GM21717 (cell line): ENCODE data around the gene NPB.

Experiments
- ATAC-seq: cut with Tn5 transposase; IDR thresholded peaks from one replicate; pipeline ENCODE4 v1.9.1; 2021; ENCODE audit warnings: mild to moderate bottlenecking, moderate library complexity; ENCODE audit not compliant: unreplicated experiment

The NPB gene

GRCh38 chr17:81869221-81870130 lies 32.6 kb upstream of the NPB start:
- ATAC-seq = no peak

GRCh38 chr17:81870131-81870980 lies 31.7 kb upstream of the NPB start:
- no peak for ATAC-seq

GRCh38 chr17:81870981-81871386 lies 31.1 kb upstream of the NPB start, which contains the start of gene ARHGDIA:
ARHGDIA (minus strand) TSS chr17:81871337; CDS start chr17:81869930, 1,407 bp downstream.
- ATAC-seq = peak; percentile 24

- ATAC-seq = peak; percentile 31
Measured at GRCh38 chr17:81871387-81872230, 30.4 kb upstream of the NPB start.

GRCh38 chr17:81877569-81877968 lies 24.5 kb upstream of the NPB start:
- ATAC-seq = no peak

GRCh38 chr17:81878294-81878693 lies 23.7 kb upstream of the NPB start:
- no peak for ATAC-seq

- ATAC-seq = no peak
Measured at GRCh38 chr17:81879121-81879520, 22.9 kb upstream of the NPB start.

- ATAC-seq = no peak
Measured at GRCh38 chr17:81884520-81884919, 17.5 kb upstream of the NPB start.

GRCh38 chr17:81884968-81885367 lies 17.1 kb upstream of the NPB start:
- no peak for ATAC-seq

- no peak for ATAC-seq
Measured at GRCh38 chr17:81885454-81885853, 16.6 kb upstream of the NPB start.

- ATAC-seq = no peak
Measured at GRCh38 chr17:81885869-81886548, 16.0 kb upstream of the NPB start.

- ATAC-seq = no peak
Measured at GRCh38 chr17:81888105-81888987, 13.7 kb upstream of the NPB start.

GRCh38 chr17:81888988-81889595 lies 12.9 kb upstream of the NPB start:
- ATAC-seq = no peak

GRCh38 chr17:81889602-81890001 lies 12.4 kb upstream of the NPB start:
- ATAC-seq = no peak

- no peak for ATAC-seq
Measured at GRCh38 chr17:81890447-81891302, 11.4 kb upstream of the NPB start.

GRCh38 chr17:81891303-81891552 lies 10.8 kb upstream of the NPB start:
- peak; percentile 23 for ATAC-seq

GRCh38 chr17:81895400-81895799 lies 6.6 kb upstream of the NPB start:
- ATAC-seq = no peak
